Activated CD4-positive, alpha-beta T cell treated with anti-CD3 and anti-CD28 coated beads, Interleukin-2, amount 50 U/mL, for 16 hours (primary cell): ENCODE results near the gene ANKH.
"Not testable (repeated sequence)": the region's sequence is repeated elsewhere in the genome, so short reads cannot be mapped to it uniquely, and the experiment has no call there.

ENCODE experiments used
- DNase-seq: peaks from one replicate; pipeline ENCODE4 v3.0.0-alpha.2; 2020

Gene ANKH

GRCh38 chr5:14871214-14872069, at the start of gene ANKH:
ANKH (minus strand) TSS chr5:14871778; CDS start chr5:14871447, 331 bp downstream.
- DNase-seq = peak; percentile 80

DNA sequence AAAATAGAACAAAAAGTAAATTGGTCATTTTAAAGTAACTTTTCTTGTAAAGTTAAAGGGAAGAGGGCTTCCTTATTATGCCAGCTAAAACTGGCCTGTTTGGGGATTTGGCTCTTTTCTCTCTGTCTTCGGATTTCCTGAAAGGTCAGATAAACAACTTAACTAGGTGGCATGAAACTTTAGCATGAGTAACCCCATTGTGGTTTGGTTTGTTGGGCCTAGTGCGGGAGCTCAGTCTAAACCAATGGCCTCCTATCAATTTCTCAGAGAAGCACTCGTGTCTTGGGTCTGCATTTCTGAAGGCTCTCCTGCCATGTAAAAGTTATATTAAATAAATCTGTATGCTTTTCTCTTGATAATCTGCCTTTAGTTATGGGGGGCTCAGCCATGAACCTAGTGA, 48.5 kb upstream of the ANKH start:
- no peak for DNase-seq

- DNase-seq = not testable (repeated sequence)
Observed at GRCh38 chr5:14919106-14919505, 47.5 kb upstream of the ANKH start.

DNA sequence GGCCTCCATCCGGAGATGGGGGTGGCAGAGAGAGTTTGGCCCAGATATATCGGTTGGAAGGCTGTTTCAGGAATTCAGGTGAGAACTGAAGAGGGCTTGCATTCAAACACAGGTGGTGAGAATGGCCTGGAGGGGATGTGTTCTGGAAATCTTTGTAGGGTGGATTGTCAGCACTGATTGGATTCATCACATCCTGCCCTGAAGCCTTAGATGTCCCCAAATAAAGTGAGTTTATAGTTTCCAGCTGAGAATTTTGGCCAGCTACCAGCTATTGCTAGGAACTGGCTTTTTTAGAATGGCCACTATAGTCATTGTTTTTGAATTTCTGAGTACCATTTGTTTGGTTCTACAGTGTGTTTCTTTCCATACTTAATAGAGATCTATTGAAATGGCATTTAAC, 46.1 kb upstream of the ANKH start:
- no peak for DNase-seq

DNA sequence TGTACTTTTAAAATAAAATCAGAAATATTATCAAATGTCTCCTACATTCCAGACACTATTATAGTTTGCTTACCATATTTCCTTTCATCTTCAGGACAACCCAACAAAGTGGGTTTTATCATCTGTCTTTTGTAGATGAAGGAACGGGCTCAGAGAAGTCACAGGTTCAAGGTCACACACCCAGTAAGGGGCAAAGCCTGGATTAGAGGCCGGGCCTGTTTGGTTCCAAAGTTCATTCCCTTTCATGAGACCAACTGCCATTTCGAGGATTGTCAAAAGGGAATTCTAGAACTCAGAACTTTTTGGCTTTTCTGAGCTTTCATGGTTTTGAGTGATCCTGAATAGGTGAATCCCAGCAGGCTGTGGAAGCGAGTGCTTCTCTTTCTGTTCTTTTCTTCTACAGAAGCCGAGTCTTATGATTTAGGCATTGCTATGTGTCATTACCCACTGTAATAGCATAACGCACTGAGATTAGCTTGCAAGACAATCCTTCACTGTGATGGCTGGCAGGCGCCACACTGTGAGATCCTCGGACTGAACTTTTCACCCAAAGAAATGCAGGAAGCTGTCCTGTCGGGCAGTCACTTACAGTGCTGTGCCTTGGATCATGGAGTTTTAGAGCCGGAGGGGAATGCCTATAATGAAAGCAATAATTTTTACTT, 43.8 kb upstream of the ANKH start:
- DNase-seq = no peak

DNA sequence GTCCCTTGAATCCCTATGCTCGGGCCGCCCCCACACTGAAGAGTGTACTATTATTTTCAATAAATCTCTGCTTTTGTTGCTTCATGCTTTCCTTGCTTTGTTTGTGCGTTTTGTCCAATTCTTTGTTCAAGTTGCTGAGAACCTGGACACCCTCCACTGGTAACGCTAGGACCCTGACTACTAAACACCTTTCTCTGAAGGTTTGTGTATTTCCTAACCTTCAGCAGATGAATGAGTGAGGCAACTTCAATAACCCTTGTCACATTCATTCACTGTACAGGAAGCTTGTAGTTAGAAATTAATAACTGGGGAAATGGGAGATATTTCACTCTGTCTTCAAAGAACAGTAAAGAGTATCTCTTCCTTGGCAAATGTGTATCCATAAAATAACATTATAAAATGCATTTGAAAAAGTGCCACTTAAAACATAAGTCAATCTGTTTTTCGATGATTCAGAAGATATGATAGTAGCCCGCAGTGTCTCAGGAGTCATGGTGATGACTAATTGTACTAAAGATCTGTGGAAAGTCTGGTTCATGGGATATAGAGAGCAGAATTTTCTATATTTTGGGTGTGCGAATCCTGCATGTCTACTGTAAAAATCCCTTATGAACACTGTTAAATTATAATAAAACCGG, 43.2 kb upstream of the ANKH start:
- DNase-seq = peak; percentile 21

DNA sequence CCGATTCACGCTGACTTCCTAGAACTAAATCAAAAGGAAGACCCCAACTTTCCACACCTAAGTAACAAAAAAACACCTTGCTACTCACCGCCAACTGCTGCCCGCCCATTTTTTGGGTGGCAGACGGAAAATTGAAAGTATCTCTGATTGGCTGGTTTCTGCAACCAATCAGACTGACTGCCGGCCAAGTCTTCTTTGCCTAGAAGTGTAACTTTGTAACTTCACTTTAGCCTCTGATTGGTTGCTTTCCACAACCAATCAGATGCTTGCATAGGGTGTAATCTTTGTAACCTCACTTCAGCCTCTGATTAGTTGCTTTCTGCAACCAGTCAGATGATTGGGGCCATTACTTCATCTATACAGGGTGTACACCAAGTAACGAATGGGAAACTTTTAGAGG, 42.6 kb upstream of the ANKH start:
- no peak for DNase-seq

DNA sequence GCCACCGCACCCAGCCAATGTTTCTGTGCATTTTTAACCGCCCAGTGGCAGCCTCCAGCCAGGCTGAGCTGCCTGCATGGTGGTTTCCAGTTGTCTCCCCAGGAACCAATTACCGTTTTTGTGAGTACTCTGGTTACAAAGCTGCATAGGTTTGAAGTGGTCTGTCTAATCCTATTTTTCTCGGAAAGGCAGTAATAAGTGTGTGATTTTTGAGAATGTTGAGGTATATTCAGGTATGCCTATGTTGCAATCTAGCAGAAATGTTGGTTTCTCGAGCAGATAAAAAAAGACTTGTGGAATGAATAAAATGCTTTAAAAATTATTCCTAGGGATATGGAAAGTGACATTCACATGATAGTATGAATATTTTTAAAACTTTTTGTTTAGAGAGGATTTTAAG, 41.5 kb upstream of the ANKH start:
- DNase-seq = no peak

GRCh38 chr5:14912206-14912605, 40.6 kb upstream of the ANKH start:
- no peak for DNase-seq

GRCh38 chr5:14909369-14909768, 37.8 kb upstream of the ANKH start:
- DNase-seq = no peak

DNA sequence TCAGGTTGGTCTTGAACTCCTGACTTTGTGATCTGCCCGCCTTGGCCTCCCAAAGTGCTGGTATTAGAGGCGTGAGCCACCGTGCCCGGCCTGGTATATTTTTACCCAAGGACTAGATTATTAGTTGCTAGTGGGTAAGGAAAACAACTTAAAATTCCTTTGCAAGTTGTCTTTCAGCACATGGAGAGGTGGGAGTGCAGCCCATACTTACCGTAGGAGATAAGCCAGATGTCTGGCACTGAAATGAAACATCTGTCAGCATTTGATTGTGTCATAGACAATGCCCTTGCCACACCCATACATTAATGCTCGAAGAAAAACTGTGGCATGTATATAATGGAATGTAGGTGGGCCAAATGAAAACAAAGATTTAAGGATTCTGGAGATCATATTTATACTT, 36.6 kb upstream of the ANKH start:
- DNase-seq = no peak

GRCh38 chr5:14906628-14907027, 35.0 kb upstream of the ANKH start:
- no peak for DNase-seq

DNA sequence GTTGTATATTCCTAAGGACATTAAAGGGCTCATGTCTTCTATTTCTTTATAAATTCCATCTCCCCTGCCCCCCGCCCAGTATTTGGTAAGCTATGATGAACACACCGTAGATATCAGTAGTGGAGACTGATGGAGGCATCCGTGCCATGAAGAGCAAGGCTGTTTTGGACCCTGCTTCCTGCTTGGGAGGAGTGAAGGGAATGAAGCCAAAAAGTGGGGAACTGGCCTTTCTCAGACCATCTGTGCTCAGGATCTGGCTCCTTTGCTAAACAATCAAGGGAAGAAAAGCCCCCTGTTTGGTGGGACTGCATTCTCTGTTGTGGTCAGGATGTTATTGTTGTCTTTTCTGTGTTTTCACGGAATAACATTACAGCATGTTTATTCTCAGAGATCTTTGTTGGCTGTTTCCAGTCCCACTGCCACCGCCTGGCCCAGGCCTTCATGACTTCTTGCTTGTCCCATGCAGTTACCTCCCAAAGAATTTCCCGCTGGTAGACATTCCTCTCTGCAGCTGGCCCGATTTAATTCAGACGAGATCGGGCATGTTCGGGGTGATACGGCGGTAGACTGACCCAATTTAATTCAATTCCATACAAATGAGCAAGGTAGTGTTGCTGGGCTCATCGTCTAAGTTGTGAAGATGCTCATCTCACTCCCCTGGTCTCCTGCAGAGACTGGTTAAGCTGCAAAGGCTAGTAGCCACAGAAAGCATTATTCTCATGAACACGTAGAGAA, 31.4 kb upstream of the ANKH start:
- DNase-seq = no peak

DNA sequence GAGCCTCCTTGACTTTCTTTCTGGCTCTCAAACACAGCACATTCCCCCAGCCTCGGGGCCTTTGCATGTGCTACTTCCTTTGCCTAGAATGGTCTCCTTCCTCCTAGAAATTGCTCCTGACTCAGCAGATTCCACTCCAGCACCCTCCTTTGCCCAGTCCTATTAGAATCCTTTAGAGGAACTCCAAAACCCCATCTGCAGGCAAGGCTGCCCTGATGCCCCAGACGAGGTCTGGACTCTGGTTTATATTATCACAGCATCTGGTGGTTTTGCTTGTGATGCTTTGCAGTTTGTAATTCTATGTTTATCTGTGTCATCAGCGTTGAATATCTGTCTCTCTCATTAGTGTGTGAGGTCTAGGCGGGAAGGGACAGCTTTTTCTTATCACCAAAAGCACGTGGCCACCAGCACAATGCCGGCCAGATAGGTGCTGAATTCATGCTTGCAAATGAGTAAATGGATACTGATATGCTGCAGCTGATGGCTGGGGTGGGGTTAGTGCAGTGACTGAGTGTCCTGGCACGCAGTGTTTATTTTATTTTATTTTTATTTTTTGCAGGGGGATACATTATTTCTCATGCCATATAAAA, 30.0 kb upstream of the ANKH start:
- no peak for DNase-seq

- DNase-seq = no peak
Observed at GRCh38 chr5:14900693-14901461, 29.3 kb upstream of the ANKH start.

DNA sequence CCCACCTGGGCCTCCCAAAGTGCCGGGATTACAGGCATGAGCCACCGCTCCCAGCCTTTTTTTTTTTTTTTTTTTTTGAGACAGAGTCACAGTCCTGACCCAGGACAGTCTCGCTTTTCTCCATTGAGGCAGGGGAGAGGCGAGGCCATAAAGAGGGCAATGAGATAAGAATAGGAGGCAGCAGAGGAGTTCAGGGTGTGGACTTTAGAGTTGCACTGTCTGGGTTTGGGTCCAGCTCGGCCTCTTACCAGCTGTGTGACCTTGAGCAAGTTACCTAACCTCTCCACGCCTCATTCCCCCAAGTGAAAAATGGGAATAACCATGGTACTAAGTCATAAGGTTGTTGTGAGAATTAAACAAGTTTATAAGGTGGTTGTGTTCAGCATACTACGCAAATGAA, 24.6 kb upstream of the ANKH start:
- no peak for DNase-seq

DNA sequence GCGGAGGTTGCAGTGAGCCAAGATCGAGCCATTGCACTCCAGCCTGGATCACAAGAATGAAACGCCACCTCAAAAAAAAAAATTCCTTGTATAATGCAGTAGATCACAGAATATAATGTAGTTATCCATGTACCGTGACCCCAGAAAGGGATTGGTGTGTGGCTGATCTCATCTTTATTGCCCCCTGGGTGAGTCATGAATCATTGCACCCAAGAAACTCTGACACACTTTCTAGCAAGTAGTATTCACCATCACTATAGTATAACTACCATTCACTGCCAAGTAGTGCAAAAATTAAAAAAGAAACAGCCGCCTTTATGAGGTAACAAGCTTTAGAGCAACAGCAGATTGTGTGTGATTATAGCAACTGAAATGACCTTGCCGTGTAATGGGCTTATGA, 23.7 kb upstream of the ANKH start:
- DNase-seq = no peak

DNA sequence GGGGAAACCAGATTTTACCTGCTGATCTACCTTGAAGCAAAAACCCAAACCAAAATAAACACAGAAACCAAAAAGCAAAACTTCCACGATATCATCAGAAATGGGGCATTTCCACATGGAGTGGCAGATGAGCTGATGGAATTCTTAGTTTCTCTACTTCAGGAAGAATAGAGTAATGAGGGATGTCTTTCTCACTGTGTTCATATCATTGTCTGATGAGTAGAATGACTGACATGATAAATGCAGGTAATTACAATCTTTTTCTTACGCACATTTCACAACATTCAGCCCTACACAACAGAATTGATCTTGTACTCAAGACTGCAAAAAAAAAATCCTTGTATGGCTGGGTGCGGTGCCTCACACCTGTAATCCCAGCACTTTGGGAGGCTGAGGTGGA, 23.2 kb upstream of the ANKH start:
- DNase-seq = no peak

GRCh38 chr5:14893381-14893780, 21.8 kb upstream of the ANKH start:
- no peak for DNase-seq

GRCh38 chr5:14890846-14891245, 19.3 kb upstream of the ANKH start:
- no peak for DNase-seq

GRCh38 chr5:14884062-14884612, 12.6 kb upstream of the ANKH start:
- DNase-seq = no peak
